Measurements from ENCODE around the gene MPP3.

Gene MPP3

GRCh38 chr17:43767053-43767712 lies 65.8 kb downstream of the MPP3 start:
- H3K27me3 ChIP-seq = no peaks in the 10 kb centered on the region
- H3K9me3 ChIP-seq = no peaks in the 10 kb centered on the region
- no peaks in the 10 kb centered on the region for H3K36me3 ChIP-seq
- H3K4me3 ChIP-seq (ENCODE audit: low read depth in 1 of 2, low read length in 1 of 2) = no peak overlapping the region
- TF ChIP-seq, protein P1, sequence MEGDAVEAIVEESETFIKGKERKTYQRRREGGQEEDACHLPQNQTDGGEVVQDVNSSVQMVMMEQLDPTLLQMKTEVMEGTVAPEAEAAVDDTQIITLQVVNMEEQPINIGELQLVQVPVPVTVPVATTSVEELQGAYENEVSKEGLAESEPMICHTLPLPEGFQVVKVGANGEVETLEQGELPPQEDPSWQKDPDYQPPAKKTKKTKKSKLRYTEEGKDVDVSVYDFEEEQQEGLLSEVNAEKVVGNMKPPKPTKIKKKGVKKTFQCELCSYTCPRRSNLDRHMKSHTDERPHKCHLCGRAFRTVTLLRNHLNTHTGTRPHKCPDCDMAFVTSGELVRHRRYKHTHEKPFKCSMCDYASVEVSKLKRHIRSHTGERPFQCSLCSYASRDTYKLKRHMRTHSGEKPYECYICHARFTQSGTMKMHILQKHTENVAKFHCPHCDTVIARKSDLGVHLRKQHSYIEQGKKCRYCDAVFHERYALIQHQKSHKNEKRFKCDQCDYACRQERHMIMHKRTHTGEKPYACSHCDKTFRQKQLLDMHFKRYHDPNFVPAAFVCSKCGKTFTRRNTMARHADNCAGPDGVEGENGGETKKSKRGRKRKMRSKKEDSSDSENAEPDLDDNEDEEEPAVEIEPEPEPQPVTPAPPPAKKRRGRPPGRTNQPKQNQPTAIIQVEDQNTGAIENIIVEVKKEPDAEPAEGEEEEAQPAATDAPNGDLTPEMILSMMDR (IDR thresholded peaks at IDR 0.05) = no peak
- H3K4me1 ChIP-seq (ENCODE audit: control insufficient read depth in 1 of 2, insufficient read depth in 1 of 2, low read depth in 1 of 2, low read length in 1 of 2) = peaks cover 11 to 25% of the 10 kb centered on the region in 2 experiments
- H3K27ac ChIP-seq = no peak overlapping the region

DNA sequence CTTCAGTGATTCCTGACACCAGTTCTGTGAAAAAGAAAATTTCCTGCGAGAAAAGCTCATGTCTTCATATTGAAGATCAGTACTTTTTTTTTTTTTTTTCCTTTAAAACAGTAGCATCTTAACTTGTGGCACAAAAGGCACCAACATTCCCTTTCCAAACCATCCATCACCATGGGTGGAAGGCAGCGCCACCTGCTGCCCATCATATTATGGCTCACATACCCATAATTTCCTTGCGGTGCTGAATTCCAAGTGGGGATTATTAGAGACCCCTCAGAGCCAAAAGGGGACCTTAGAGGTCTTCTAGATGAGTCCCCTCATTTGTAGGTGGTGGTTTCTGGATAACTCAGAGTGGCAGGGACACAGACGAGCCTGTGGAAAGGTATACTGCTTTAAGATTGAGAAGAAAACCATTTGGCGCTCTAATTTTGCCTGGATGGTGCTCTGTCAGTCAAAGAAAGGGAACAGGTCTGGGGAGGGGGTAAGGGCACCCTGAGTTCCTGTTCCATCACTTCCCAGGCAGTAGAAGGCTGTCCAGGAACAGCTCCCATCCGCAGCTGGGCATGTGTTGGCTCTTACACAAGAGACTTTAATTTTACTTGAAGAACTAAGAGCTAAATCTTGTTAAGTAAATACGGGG lies 66.4 kb downstream of the MPP3 start:
- Histone ChIP-seq H3K27me3 (no peaks in the 10 kb centered on the region), H3K4me1 (ENCODE audit: control insufficient read depth in 1 of 2, insufficient read depth in 1 of 2, low read depth in 1 of 2, low read length in 1 of 2) (peaks cover 11 to 23% of the 10 kb centered on the region in 2 experiments), H3K27ac (no peak overlapping the region), H3K36me3 (no peaks in the 10 kb centered on the region), H3K4me3 (ENCODE audit: low read depth in 1 of 2, low read length in 1 of 2) (no peak overlapping the region), H3K9me3 (no peaks in the 10 kb centered on the region)
- TF ChIP-seq, protein P1 (IDR thresholded peaks at IDR 0.05) = peak; percentile 71

DNA sequence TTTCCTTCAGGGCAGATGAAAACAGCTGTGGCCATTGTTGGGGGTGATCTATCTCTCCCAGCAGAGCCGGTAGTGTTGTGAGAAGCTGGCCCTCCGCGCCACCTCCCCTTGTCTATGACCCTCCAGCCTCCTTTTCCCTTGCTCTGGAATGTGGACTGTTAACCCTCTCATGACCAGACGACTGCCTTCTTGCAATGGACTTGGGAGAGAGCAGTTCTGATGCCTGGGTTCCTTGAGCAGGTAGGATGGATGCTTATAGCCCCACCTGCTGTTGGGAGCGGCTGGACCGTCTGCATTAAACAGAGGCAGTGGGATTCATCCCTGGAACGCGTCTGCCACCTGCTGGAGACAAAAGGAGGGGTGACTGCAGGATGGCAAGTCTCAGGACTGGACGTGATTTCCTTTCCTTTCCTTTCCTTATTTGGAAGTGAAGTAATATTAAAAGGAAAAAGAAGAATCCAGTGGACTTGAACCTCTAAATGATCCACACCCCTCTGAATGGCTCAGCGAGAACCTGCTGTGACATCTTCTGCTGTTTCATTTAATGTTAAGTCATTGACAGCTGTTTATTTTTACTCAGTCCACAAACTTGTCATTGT lies 72.6 kb downstream of the MPP3 start:
- H3K4me1 ChIP-seq (ENCODE audit: control insufficient read depth in 1 of 2, insufficient read depth in 1 of 2, low read depth in 1 of 2, low read length in 1 of 2) = peaks cover under 1 to 6% of the 10 kb centered on the region in 2 experiments
- no peak overlapping the region for H3K4me3 ChIP-seq (ENCODE audit: low read depth in 1 of 2, low read length in 1 of 2)
- H3K27me3 ChIP-seq = peaks cover 38% of the 10 kb centered on the region
- H3K36me3 ChIP-seq = no peaks in the 10 kb centered on the region
- H3K27ac ChIP-seq = no peak overlapping the region
- TF ChIP-seq, protein P1 (IDR thresholded peaks at IDR 0.05) = no peak
- H3K9me3 ChIP-seq = no peaks in the 10 kb centered on the region

- H3K4me1 ChIP-seq (ENCODE audit: control insufficient read depth in 1 of 2, insufficient read depth in 1 of 2, low read depth in 1 of 2, low read length in 1 of 2) = peaks cover 0 to 6% of the 10 kb centered on the region in 2 experiments
- peaks cover 43% of the 10 kb centered on the region for H3K27me3 ChIP-seq
- TF ChIP-seq, protein P1 (IDR thresholded peaks at IDR 0.05) = no peak
- H3K4me3 ChIP-seq (ENCODE audit: low read depth in 1 of 2, low read length in 1 of 2) = no peak overlapping the region
- H3K36me3 ChIP-seq = no peaks in the 10 kb centered on the region
- no peak overlapping the region for H3K27ac ChIP-seq
- no peaks in the 10 kb centered on the region for H3K9me3 ChIP-seq
Observed at GRCh38 chr17:43759836-43760235, 73.1 kb downstream of the MPP3 start.

DNA sequence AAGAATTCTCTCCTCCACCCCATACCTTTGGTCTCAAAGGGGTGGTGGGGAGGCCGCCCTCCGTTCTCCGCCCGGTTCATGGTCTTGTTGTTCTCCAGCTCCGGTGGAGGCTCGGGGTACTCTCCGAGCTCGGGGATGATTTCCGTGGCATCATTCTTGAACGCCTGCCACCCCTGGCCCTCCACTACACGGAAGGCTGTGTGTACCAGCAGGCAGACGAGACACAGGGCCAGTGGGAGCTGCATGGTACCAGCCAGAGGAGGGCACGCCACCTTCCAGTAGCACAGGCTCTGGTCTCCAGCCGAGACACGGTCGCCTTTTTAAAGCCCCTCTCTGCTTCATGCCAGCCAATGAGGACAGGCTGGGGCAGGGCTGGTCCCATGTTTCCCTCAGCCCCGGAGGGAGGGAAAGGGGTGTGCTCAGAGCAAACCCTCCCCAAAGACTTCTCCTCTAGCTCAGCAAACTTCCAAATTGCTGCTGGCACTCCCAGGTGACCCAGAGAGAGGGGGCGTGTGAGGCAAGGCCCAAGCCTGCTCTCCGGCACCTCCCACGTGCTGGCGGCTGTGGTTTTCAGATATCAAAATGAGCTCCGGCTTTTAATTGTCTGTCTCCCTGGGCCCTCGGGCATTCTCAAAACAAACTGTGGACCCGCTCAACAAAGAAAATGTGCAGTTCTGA lies 74.3 kb downstream of the MPP3 start, which contains the start of gene SOST:
TSS of gene SOST (minus strand) at position 295 of the 678 bp plus-strand sequence. CDS start at position 245, 50 bp downstream.
- H3K9me3 ChIP-seq = no peaks in the 10 kb centered on the region
- TF ChIP-seq, protein P1 (IDR thresholded peaks at IDR 0.05) = no peak
- H3K27me3 ChIP-seq = peaks cover 55% of the 10 kb centered on the region
- H3K36me3 ChIP-seq = no peaks in the 10 kb centered on the region
- no peak within 1 kb of the TSS for H3K27ac ChIP-seq
- no peaks in the 10 kb centered on the region for H3K4me1 ChIP-seq (ENCODE audit: control insufficient read depth in 1 of 2, insufficient read depth in 1 of 2, low read depth in 1 of 2, low read length in 1 of 2)
- H3K4me3 ChIP-seq (ENCODE audit: low read depth in 1 of 2, low read length in 1 of 2) = no peak within 1 kb of the TSS
